CD4-positive, CD25-positive, alpha-beta regulatory T cell (primary cell): ENCODE results near the gene TNFSF4. TPM values are rescaled to one million over a fixed set of nuclear protein-coding genes. Genes with fewer than 3 reads are reported as not detected.
A peak's percentile ranks its signal among the peaks of the same experiment; 100 is the strongest.

ENCODE experiments used
- ATAC-seq, 2 donors: fragments of 150-1000 bp; cut with Tn5 transposase; one replicate each; pipeline ENCODE4 v1.10.0; 2021; ENCODE audit warnings: low read depth in 2 of 2, moderate number of reproducible peaks in 2 of 2, moderate library complexity in 1 of 2
- DNase-seq, 3 donors: peaks; one replicate each; pipeline versions ENCODE4 v3.0.0 to v3.0.0-alpha.2; 2012 to 2022; ENCODE audit warnings: mixed read lengths in 1 of 3
- H3K27ac ChIP-seq: one replicate; pipeline ENCODE4 v1.7.0; 2013; ENCODE audit warnings: mild to moderate bottlenecking, low read length; ENCODE audit not compliant: insufficient read depth, poor library complexity, severe bottlenecking
- H3K27me3 ChIP-seq: one replicate; pipeline ENCODE4 v1.7.0; 2013; ENCODE audit warnings: low read length; ENCODE audit not compliant: control insufficient read depth, insufficient read depth
- H3K36me3 ChIP-seq: one replicate; pipeline ENCODE4 v1.7.0; 2013; ENCODE audit warnings: mild to moderate bottlenecking, low read length, moderate library complexity; ENCODE audit not compliant: control insufficient read depth, insufficient read depth
- H3K4me1 ChIP-seq: 2 replicates; pipeline ENCODE4 v1.7.0; 2013; ENCODE audit warnings: mild to moderate bottlenecking, low read length; ENCODE audit not compliant: insufficient read depth, control insufficient read depth, poor library complexity, severe bottlenecking
- H3K4me3 ChIP-seq: one replicate; pipeline ENCODE4 v1.7.0; 2013; ENCODE audit warnings: low read depth, mild to moderate bottlenecking, low read length, moderate library complexity
- H3K9me3 ChIP-seq, 2 experiments: 1 replicate in 1 of 2; 2 replicates in 1 of 2; pipeline ENCODE4 v1.7.0; 2013; ENCODE audit warnings: low read length in 2 of 2, mild to moderate bottlenecking in 1 of 2, moderate library complexity in 1 of 2; ENCODE audit not compliant: control insufficient read depth in 2 of 2
- H3K27ac Mint-ChIP-seq, 3 donors: one replicate each; pipeline ENCODE4 v1.8.0; 2020 to 2022; ENCODE audit warnings: mild to moderate bottlenecking in 3 of 3, mixed read lengths in 3 of 3, moderate library complexity in 2 of 3
- H3K27me3 Mint-ChIP-seq: one replicate; pipeline ENCODE4 v1.8.0; 2022; ENCODE audit warnings: mild to moderate bottlenecking, mixed read lengths
- H3K36me3 Mint-ChIP-seq: one replicate; pipeline ENCODE4 v1.8.0; 2020; ENCODE audit warnings: mixed read lengths
- H3K4me1 Mint-ChIP-seq, 4 donors: one replicate each; pipeline ENCODE4 v1.8.0; 2020 to 2022; ENCODE audit warnings: mixed read lengths in 4 of 4, mild to moderate bottlenecking in 1 of 4
- H3K4me3 Mint-ChIP-seq, 4 donors: one replicate each; pipeline ENCODE4 v1.8.0; 2020 to 2022; ENCODE audit warnings: mild to moderate bottlenecking in 4 of 4, mixed read lengths in 4 of 4, moderate library complexity in 3 of 4
- H3K9me3 Mint-ChIP-seq, 7 donors: one replicate each; pipeline ENCODE4 v1.8.0; 2020 to 2022; ENCODE audit warnings: mixed read lengths in 7 of 7, mild to moderate bottlenecking in 3 of 7, moderate library complexity in 2 of 7
- polyA plus RNA-seq, 4 donors: library from polyadenylated mRNA; unstranded; fragments of 300-500 nt; fragmentation: Illumina TruSeq; gene quantifications; one replicate each; pipeline ENCODE4 v1.2.3, GENCODE V29; 2021
- total RNA-seq: library from RNA; stranded (reverse); gene quantifications from one replicate; pipeline ENCODE4 v1.2.3, GENCODE V29; 2022

The TNFSF4 gene
- total and polyA plus RNA-seq, 5 donors from 2014 or later: 0.18 to 2.9 (median 0.45) TPM

- Histone ChIP-seq H3K27ac (no peak overlapping the region), H3K4me3 (no peak overlapping the region), H3K27me3 (no peaks in the 10 kb centered on the region), H3K9me3 (no peaks in the 10 kb centered on the region), H3K4me1 (no peaks in the 10 kb centered on the region), H3K36me3 (no peaks in the 10 kb centered on the region)
- no peaks in the 10 kb centered on the region for H3K27me3 Mint-ChIP-seq
- DNase-seq: peak in 1 of 3 donors; percentile 37
- peaks cover 0 to 2% (median 0%) of the 10 kb centered on the region in 7 donors for H3K9me3 Mint-ChIP-seq
- peaks cover 0 to 5% (median 2%) of the 10 kb centered on the region in 4 donors for H3K4me1 Mint-ChIP-seq
- H3K27ac Mint-ChIP-seq: no peak overlapping the region
- H3K36me3 Mint-ChIP-seq: peaks cover 3% of the 10 kb centered on the region
- no peak overlapping the region for H3K4me3 Mint-ChIP-seq
- ATAC-seq: peak in 1 of 2 donors; percentile 18
Measured at GRCh38 chr1:173195596-173196088, 11.5 kb downstream of the TNFSF4 start.

GRCh38 chr1:173193639-173194038 lies 13.5 kb downstream of the TNFSF4 start:
- Mint-ChIP-seq H3K36me3 (peaks cover 3% of the 10 kb centered on the region), H3K27me3 (no peaks in the 10 kb centered on the region), H3K9me3 (peaks cover 0 to 2% (median 0%) of the 10 kb centered on the region in 7 donors), H3K4me3 (no peak overlapping the region), H3K4me1 (peaks cover 0 to 7% (median 2%) of the 10 kb centered on the region in 4 donors), H3K27ac (no peak overlapping the region)
- ATAC-seq (no peak), DNase-seq (no peak)
- Histone ChIP-seq H3K27ac (no peak overlapping the region), H3K27me3 (no peaks in the 10 kb centered on the region), H3K4me3 (no peak overlapping the region), H3K9me3 (no peaks in the 10 kb centered on the region), H3K4me1 (no peaks in the 10 kb centered on the region), H3K36me3 (no peaks in the 10 kb centered on the region)

GRCh38 chr1:173191011-173191705 lies 16.0 kb downstream of the TNFSF4 start:
- H3K4me1 ChIP-seq: no peaks in the 10 kb centered on the region
- ATAC-seq: no peak

DNA sequence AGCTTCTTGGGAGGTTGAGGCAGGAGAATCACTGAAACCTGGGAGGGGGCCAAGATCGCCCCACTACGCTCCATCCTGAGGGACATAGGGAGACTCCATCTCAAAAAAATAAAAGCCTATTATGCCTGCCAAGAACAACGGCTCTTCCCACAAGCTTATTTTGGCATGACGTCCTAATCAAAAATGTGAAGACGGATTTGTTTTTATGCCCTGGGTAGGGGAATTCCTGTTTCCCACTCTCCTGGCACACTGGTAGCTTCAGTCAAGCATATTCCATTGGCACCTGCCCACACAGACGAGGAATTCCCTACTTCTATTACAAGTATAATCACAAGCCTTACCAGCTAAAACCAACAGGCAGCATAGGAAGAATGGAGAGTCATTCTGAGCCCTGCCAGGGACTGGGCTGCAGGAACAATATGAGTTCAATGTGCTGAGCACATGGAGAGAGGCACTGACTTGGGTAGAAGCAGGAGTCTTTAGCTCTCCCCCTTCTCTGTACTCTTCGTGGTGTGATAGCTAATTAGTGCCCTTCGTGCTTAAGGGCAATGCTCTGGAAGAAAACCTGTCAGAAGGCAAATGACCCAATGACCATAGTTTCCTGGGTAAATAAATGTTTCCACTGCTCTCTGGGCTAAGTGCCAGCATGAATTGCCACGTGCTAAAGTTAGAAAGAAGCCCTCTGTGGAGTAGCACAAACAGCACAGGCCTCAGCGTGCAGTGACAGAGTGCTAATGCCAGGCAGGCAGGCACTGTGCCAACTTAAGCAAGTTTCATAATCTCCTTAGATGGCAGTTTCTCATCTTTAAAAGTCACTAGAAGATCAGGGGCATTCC lies 16.8 kb downstream of the TNFSF4 start:
- no peak for ATAC-seq
- no peak overlapping the region for H3K4me3 ChIP-seq
- H3K4me3 Mint-ChIP-seq: no peak overlapping the region
- H3K9me3 Mint-ChIP-seq: peaks cover 0 to 2% (median 0%) of the 10 kb centered on the region in 7 donors
- H3K36me3 ChIP-seq: no peaks in the 10 kb centered on the region
- no peaks in the 10 kb centered on the region for H3K9me3 ChIP-seq
- peaks cover 3% of the 10 kb centered on the region for H3K36me3 Mint-ChIP-seq
- no peaks in the 10 kb centered on the region for H3K27me3 Mint-ChIP-seq
- no peaks in the 10 kb centered on the region for H3K27me3 ChIP-seq
- H3K27ac Mint-ChIP-seq: no peak overlapping the region
- H3K4me1 Mint-ChIP-seq: peaks cover 0 to 3% (median under 1%) of the 10 kb centered on the region in 4 donors
- H3K27ac ChIP-seq: no peak overlapping the region
- no peaks in the 10 kb centered on the region for H3K4me1 ChIP-seq
- DNase-seq: no peak

More at GRCh38 chr1:173191011-173191705, 16.0 kb downstream of the TNFSF4 start:
- Histone ChIP-seq H3K9me3 (no peaks in the 10 kb centered on the region), H3K4me3 (no peak overlapping the region), H3K36me3 (no peaks in the 10 kb centered on the region), H3K27me3 (no peaks in the 10 kb centered on the region), H3K27ac (no peak overlapping the region)
- H3K36me3 Mint-ChIP-seq: peaks cover 3% of the 10 kb centered on the region
- no peak overlapping the region for H3K27ac Mint-ChIP-seq
- no peak overlapping the region for H3K4me3 Mint-ChIP-seq
- DNase-seq: no peak
- peaks cover 0 to 3% (median under 1%) of the 10 kb centered on the region in 4 donors for H3K4me1 Mint-ChIP-seq
- H3K27me3 Mint-ChIP-seq: no peaks in the 10 kb centered on the region
- H3K9me3 Mint-ChIP-seq: peaks cover 0 to 2% (median 0%) of the 10 kb centered on the region in 7 donors

- H3K4me3 ChIP-seq: no peak overlapping the region
- Mint-ChIP-seq H3K4me1 (peaks cover 0 to 3% (median under 1%) of the 10 kb centered on the region in 4 donors), H3K4me3 (no peak overlapping the region), H3K9me3 (peaks cover 0 to 2% (median 0%) of the 10 kb centered on the region in 7 donors), H3K36me3 (peaks cover 3% of the 10 kb centered on the region), H3K27ac (no peak overlapping the region), H3K27me3 (no peaks in the 10 kb centered on the region)
- no peaks in the 10 kb centered on the region for H3K36me3 ChIP-seq
- no peaks in the 10 kb centered on the region for H3K27me3 ChIP-seq
- no peaks in the 10 kb centered on the region for H3K4me1 ChIP-seq
- no peaks in the 10 kb centered on the region for H3K9me3 ChIP-seq
- no peak for ATAC-seq
- no peak for DNase-seq
- no peak overlapping the region for H3K27ac ChIP-seq
Measured at GRCh38 chr1:173187671-173188237, 19.4 kb downstream of the TNFSF4 start.

GRCh38 chr1:173181791-173182190 lies 25.3 kb downstream of the TNFSF4 start:
- H3K27me3 Mint-ChIP-seq: no peaks in the 10 kb centered on the region

DNA sequence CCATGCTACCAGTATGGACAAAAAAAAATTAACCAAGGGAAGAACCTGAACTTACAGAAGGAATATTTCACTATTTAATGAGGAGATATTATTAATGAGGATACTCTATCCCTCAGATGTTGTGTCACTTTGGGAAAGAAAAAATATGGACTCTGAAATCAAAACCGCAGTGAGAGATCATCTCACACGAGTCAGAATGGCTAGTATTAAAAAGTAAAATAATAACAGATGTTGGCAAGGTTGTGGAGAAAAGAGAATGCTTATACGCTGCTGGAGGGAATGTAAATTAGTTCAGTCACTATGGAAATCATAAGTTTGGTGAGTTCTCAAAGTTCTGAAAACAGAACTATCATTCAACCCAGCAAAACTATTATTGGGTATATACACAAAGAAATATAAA lies 30.9 kb downstream of the TNFSF4 start:
- Histone ChIP-seq H3K27ac (no peak overlapping the region), H3K36me3 (no peaks in the 10 kb centered on the region), H3K27me3 (peaks cover under 1% of the 10 kb centered on the region), H3K9me3 (peaks cover 22 to 32% of the 10 kb centered on the region in 2 experiments), H3K4me1 (no peaks in the 10 kb centered on the region), H3K4me3 (no peak overlapping the region)
- H3K4me1 Mint-ChIP-seq: no peaks in the 10 kb centered on the region
- no peak overlapping the region for H3K27ac Mint-ChIP-seq
- ATAC-seq (no peak), DNase-seq (no peak)
- peaks cover 0 to 35% (median 15%) of the 10 kb centered on the region in 7 donors for H3K9me3 Mint-ChIP-seq
- H3K36me3 Mint-ChIP-seq: peaks cover 4% of the 10 kb centered on the region
- H3K4me3 Mint-ChIP-seq: no peak overlapping the region
- no peaks in the 10 kb centered on the region for H3K27me3 Mint-ChIP-seq

More at GRCh38 chr1:173181791-173182190, 25.3 kb downstream of the TNFSF4 start:
- Histone ChIP-seq H3K27ac (no peak overlapping the region), H3K9me3 (peaks cover 0 to 3% of the 10 kb centered on the region in 2 experiments), H3K27me3 (no peaks in the 10 kb centered on the region), H3K36me3 (no peaks in the 10 kb centered on the region), H3K4me3 (no peak overlapping the region), H3K4me1 (no peaks in the 10 kb centered on the region)
- H3K36me3 Mint-ChIP-seq: no peaks in the 10 kb centered on the region
- peaks cover 0 to 3% (median 0%) of the 10 kb centered on the region in 7 donors for H3K9me3 Mint-ChIP-seq
- no peaks in the 10 kb centered on the region for H3K4me1 Mint-ChIP-seq
- H3K27ac Mint-ChIP-seq: no peak overlapping the region
- no peak overlapping the region for H3K4me3 Mint-ChIP-seq
- ATAC-seq: no peak
- no peak for DNase-seq
